Ecto neural progenitor cell (in vitro differentiated cells): ENCODE data around the gene IDI2.
"Not testable (repeated sequence)": the region's sequence is repeated elsewhere in the genome, so short reads cannot be mapped to it uniquely, and the experiment has no call there.

ENCODE experiments used
- DNase-seq: peaks from one replicate; pipeline ENCODE4 v3.0.0-alpha.2; 2018; ENCODE audit warnings: low spot score

The IDI2 gene

DNA sequence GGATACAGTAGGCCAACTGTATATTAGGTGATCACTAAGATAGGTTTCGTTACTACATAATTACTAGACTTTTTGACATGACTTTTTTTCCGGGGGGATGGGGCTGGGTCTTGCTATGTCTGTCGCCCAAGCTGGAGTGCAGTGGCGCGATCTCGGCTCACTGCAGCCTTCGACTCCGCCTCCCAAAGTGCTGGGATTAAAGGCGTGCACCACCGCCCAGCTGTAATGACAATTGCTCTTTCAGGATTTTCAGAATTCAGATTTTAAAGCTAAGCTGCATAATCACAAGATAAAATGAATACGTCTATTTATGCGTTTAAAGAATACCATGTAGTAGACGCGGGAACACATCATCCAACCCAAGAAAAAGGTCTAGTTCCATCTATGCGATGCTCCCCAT is 22.3 kb upstream of the IDI2 start:
- DNase-seq, result no peak

DNA sequence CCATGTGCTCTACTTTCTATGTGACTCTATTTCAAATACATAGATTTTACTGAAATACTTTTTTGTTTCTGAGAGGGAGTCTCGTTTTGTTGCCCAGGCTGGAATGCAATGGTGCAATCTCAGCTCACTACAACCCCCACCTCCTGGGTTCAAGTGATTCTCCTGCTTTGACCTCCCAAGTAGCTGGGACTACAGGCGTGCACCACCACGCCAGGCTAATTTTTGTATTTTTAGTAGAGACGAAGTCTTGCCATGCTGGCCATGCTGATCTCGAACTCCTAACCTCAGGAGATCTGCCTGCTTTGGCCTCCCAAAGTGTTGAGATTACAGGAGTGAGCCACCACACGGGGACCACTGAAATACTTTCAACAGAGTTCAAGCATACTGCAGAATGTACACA is 19.8 kb upstream of the IDI2 start:
- no peak for DNase-seq

DNA sequence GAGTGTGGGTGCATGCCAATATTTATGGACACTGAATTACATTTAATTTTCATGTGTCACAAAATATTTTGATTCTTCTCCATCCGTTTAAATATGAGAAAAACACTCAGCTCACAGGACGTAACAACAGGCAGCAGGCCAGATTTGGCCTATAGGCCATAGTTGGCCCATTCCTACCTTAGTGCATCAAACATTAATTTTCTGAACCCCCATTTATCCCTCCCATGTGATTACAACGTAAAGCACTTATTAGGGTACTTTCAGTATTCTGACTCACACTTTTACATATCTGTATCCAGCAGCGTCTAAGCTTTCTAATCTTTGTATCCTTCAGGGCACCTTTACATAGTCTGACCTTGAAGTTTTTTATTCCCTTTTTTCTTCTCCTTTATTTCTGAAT is 19.3 kb upstream of the IDI2 start:
- no peak for DNase-seq

DNA sequence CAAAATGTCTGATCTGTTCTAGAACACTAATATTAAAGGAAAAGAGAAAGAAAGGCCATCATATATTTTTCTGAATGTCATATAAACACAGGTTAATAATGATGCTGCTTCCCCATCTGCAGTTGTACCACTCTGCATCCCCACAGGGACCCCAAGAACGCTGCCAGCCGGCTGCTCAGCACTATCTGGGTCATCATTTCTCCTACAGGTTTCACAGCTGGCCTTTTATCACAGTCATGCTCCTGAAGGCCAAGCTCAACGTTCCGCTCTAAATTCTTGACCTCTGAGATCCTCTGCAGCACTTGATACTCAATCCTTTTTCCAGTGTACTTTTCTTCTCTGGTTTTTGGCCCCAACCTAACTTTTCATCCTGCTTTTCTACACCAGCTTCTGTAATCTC is 18.5 kb upstream of the IDI2 start:
- no peak for DNase-seq

DNA sequence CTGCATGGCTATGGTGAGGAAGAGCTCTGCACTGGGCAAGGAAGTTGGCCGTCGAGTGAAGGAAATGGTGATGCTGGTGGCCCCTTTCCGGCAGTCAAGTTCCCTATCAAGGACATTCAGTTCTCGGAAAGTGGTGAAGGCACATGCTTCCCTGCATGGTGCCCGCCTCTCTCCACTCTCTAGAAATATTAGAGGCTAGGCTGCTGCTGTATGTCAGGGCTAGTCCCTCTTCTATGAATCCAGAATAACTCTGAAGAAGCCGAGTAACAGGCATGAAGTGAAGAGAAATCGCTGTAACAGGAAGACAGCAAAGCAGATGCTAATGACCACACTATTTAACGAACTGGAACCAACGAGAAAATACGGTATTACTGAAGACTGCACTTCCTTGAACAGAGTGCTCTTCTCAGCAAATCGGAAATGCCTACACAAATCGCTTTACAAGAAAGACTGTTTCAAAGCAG is 17.9 kb upstream of the IDI2 start:
- no peak for DNase-seq

DNA sequence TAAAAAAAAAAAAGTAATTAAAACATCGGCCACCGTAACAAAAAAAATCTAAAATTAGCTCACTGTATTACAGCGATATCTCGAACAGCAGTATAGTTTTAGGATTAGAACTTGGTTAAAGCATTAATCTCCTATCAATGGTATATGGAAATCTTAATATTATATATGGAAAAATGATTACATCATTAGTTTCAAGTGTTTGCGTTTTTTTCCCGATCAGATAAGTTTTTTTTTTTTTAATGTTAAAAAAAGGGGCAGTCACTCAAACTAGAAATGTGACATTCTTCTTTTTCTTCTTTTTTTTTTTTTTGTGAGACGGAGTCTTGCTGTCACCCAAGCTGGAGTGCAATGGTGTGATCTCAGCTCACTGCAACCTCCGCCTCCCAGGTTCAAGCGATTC is 15.9 kb upstream of the IDI2 start:
- no peak for DNase-seq

DNA sequence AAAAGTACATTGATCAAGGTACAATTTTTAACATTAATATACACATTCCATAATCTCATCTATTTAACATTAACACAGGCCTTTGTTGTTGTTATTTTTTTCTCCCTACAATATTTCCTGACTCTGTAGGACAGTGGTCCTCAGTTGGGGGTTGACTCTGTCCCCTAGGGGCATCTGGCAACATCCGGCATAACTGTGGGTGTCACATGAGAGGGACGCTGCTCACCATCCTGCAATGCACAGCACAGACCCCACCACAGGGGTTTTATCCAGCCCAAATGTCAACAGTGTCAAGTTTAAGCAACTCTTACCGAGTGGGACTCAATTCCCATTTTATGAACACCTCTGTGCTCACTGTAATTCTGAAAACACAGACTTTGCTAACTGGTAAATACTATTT is 14.5 kb upstream of the IDI2 start:
- DNase-seq, result no peak

DNA sequence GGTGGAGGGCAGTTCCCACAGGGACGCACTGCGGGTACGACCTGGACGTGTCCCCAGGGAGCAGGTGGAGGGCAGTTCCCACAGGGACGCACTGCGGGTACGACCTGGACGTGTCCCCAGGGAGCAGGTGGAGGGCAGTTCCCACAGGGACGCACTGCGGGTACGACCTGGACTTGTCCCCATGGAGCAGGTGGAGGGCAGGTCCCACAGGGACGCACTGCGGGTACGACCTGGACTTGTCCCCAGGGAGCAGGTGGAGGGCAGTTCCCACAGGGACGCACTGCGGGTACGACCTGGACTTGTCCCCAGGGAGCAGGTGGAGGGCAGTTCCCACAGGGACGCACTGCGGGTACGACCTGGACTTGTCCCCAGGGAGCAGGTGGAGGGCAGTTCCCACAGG is 13.1 kb upstream of the IDI2 start:
- DNase-seq, result not testable (repeated sequence)

DNA sequence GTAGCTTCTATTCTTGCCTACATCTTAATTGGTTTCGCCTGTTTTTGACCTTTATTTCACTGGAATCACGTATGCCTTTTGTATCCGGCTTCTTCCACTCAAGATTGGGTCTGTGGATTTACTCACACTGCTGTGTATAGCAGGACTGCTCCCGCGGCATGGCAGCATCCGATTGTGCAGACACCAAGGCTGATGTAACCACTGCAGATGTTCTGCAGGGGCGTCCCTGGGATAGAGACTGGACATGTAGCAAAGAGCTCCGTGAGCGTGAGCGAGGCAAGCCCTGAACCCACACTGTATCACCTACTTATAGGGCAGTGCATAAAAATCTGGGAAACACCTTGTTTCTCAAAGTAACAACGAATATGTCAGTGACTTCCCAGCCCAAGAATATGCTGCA is 11.4 kb upstream of the IDI2 start:
- DNase-seq, result no peak

DNA sequence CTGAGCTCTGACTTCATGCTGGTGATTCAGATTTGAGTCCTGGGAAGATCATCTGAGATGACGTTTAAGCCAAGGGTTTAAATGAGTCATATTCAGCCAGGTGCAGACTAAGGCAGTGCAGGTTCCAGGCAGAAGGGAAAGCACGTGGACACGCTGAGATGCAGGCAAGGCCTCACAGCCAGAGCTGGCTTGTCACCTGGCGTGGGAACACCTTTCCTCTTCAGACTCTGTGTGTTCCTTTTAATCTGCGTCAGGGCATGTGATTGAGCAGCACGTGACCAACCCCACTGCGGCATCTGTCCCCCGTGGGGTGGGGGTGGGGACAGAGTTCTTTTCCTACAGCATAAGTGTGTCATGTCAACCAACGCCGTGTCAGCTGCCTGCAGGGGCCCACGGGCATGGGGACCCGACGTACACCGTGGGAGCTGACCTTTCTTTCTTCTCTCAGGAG is 10.7 kb upstream of the IDI2 start:
- DNase-seq, result no peak

DNA sequence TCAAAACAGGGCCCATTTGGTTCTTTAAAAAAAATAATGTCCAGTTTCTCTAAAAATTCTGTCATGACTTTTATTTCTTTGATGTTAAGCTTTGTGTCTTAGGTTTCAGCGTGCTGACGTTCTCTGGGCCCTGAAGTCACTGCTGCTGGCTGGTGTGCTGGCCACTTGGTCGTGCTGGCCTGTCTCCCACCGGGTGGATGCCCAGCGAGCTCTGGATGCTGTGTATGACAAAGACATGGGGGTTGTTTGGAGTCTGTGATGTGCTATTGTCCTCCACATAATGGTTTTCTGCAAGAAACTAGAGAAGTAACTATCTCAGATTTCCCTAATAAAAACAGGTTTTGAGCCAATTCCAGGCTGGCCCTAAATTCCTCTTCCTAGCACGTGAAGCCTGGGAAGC is 9.5 kb upstream of the IDI2 start:
- DNase-seq, result no peak

DNA sequence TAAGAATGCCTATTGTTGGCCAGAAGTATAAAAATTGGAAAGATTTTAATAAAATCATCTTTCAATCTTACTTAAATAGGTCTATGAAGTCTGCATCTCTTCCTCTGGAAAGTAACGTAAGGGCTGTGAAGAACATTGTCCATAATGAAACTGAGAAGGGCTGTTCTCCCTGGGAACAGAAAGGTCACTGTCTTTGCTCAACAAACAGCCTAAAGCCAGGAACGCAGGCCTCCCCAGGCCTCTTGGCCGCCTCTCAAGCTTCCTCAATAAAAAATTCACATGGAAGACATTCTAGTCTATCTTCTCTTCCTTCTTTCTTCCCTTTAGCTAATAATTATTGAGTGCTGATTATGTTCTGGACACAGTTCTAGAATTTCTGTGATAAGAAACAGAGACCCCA is 9.1 kb upstream of the IDI2 start:
- DNase-seq, result no peak

DNA sequence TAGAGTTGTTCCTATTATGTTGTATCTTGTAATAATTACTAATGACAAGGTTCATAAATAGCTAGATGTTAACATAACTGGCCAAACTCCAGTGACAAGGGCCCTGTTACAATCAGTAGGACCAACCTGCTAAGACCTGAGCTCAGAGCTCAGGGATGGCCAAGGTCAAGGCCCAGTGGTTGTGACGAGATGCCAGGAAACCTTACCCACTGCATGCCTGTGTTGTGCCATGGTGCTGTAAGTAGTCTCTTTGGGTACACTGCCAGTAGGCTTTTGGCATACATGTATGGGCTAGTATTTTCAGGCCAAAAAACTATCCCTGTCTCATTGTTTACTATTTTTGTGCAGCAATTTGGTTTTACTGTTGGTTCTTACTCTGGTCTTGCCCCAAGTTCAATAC is 7.9 kb upstream of the IDI2 start:
- DNase-seq, result no peak

DNA sequence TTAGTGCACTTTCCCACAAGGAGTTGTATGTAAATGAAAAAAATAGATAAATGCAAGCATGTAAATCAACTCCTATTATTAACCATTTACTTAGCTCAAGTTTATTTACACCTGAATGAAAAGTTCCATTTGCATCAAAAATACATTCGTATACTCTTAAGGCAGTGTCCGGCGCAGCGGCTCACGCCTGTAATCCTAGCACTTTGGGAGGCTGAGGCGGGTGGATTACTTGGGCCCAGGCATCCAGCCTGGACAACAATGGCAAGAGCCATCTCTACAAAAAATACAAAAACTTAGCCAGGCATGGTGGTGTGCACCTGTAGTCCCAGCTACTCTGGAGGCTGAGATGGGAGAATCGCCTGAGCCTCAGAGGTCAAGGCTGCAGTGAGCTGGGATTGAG is 4.2 kb upstream of the IDI2 start:
- no peak for DNase-seq

DNA sequence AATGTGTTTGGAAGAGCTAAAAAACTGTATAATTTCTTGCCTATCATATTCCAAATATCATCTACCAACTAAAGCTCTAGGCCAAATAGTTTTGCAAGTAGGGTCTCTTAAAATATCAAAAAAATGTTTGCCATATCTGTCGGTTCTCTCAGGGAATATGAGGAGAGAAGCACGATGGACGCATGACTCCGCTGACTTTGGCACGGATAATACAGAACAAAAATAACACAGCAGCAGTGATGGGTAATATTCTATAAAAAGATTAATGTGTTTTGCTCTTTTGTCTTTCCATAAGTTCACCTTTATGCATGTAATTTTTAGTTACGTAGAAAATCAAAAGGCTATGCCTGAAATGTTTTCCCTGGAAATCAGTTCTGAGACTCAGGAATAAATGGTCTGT is 919 bp upstream of the IDI2 start:
- no peak for DNase-seq

DNA sequence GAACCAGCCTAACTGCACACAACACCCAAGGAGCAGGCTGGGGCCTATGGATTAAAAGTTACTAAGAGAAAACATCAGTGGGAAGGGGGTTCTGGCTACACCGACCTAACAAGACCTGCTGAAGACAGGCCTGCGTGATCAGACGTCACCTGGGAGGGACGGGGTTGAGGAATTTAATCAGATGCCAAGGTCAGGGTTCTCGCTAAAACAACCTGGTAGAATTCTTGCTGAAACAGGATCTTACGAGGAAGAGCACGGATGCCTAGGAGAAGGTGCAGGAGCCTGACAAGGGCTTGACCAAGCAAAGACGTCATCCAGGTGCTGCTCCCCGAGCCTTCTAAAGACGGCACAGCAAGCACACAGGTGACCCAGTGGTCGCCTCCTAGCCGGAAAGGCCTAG is 1.6 kb downstream of the IDI2 start:
- no peak for DNase-seq

DNA sequence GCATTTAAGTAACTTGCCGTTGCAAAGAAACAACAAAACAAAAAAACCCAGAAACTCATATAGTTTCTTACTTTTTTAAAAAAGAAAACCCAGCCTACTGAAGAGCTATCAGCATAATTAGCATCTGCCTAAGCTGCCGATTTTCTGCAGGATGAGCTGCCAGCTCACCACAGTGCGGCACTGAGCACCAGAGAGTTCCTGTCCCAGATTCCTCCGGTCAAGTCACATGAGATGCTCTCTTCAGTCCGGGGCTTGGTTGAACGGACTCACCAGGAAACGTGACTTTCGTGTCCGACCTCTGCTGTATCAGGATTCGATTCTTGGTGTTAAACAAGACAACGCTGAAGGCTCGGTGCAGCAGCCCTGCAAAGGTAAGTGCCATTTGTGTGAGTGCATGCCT is 3.2 kb downstream of the IDI2 start:
- no peak for DNase-seq

DNA sequence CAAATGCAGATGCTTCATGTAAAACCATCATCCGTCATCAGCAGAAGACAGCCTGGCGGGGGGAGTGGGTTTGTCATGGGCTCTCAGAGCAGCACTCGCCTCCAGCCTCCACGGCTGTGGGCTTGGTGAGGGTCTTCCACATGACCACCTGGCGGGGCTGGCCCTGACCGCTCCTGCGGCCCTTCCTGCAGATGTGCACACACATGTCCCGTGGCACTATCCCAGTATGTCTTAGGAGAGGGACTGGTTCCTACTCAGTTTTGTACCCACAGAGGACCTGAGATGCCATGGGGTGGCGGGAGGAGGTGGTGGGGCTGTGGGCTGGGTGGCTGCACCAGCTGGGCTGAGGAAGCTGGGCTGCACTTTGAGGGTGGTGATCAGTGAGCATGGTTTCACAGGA is 4.7 kb downstream of the IDI2 start:
- no peak for DNase-seq

DNA sequence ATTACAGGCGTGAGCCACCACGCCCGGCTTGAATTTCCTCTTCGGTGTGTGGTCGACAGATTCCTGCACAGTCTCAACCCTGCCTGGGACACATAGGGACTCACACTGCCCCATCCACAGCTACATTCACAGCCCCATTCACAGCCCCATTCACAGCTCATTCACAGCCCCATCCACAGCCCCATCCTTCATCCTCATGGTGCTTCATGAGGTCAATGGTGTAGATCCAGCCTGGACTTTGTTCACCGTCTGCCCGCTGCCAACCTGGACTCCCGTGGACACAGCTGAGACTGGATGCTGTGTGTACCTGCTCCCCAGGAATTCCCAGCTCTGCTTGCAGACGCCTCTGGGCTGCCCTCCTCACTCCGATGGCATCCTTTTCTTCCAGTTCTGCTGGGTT is 5.2 kb downstream of the IDI2 start:
- DNase-seq, result no peak

DNA sequence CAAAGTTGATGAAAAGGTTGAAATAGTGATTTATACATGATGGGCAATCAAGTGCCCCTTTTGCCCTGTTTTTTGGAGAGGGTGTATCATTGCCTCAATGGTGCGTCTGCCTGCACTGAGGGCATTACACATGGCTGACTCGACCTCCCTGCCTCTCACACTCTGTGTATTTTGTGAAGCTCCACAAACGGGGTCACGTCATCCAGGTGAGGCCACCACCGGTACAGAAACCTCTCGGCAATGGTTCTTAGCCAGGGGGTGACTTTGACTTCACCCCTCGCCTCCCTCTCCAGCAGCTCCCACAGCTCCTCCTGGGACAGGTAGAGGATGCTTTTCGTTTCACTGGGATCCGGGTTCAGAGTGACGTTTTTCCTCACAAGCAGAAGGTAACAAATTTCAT is 6.3 kb downstream of the IDI2 start:
- DNase-seq, result no peak

DNA sequence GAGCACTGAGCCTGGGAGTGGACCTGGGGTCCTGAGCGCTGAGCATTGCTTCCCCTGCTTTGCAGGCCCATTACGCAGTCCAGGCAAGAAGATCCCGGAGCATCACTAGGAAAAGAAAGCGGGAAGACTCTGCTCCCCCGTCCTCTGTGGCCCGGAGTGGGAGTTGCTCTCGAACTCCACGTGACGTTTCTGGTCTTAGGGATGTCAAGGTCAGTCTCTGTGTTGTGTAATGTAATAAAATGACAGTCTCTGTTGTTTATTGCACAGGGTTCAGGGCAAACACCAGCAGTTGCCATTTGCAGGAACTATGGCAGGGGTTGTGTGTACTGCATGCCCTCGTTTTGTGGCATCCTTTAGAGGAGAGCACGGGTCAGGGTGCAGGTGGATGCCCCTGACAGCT is 10.0 kb downstream of the IDI2 start:
- no peak for DNase-seq

DNA sequence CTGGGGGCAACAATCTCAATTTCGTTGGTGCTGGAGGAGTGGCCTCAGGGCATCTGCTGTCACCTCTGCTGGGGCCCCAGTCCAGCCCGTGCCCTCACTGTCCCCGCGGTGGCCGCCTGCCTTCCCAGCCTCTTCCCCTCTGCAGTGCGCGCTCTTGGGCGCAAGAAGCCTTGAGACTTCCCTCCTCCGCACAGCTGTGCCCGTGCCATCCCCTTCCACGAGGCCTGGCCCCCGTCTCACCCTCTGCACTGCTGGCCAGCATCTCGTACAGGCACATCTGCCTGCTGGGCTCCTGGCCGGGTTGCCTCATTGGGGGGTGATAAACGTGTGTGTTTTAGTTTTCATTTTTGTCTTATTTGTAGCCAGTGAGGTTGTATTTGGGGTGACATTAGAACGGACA is 14.0 kb downstream of the IDI2 start:
- no peak for DNase-seq

DNA sequence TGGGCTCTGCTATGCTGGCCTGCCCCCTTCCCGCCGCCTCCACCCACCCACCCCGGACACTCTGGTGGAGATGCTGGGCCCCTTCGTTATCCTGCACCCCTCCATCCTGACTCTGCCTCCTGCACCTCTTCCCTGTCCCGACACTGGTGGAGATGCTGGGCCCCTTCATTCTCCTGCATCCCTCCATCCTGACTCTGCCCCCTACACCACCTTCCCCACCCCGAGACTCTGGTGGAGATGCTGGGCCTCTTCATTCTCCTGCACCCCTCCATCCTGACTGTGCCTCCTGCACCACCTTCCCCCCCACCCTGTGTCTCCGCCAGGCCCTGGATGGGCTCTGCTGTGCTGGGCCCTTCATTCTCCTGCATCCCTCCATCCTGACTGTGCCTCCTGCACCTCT is 15.0 kb downstream of the IDI2 start:
- DNase-seq, result no peak

DNA sequence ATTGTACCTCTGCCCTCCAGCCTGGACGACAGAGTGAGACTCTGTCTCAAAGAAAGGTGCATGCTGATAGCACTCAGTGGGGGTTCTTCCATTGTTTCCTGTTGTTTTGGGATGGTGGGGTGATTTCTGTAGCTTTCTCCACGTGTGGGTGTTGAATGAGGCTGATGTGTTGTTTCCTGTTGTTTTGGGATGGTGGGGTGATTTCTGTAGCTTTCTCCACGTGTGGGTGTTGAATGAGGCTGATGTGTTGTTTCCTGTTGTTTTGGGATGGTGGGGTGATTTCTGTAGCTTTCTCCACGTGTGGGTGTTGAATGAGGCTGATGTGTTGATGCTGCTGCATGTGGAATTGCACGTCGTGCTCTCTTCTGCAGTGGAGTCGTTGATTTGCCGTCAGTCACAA is 15.7 kb downstream of the IDI2 start:
- DNase-seq, result not testable (repeated sequence)

DNA sequence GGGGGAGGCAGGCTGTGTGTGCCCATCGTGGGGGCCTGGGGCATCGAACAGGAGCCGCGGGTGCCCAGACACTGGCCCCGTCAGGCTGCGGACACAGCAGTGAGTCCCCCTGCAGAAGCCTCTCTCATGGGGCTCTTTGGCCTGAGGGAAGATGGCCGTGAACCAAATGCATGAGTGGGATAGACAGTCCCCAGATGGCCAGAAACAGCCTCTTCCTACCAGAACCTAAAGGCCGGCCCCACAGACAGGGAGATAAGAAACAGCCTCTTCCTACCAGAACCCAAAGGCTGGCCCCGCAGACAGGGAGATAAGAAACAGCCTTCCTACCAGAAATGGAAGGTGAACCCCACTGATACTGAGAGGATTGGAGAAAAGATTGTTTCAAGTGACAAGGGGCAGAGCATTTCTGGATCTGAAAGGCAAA is 16.6 kb downstream of the IDI2 start:
- DNase-seq, result no peak
